Measurements from ENCODE around the gene HPS4.

DNA sequence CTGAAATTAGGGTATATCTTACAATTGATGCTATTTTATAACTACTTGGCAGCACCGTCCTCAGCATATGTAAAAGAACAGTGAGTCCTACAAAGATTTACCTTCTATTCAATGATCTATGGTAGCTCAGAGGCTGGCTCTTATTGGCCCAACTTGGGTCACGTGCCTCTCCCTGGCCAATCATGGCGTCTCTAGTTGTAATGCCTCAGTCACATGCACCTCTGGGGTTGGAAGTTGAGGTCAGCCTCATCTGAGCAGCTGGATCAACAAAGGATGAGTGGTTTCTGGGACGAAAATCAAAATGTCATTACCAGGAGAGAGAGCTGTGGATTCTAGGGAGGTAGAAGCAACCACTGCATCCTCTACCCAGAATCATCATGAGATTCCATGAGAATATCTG is 77.5 kb downstream of the HPS4 start:
- TF ChIP-seq, protein P1, sequence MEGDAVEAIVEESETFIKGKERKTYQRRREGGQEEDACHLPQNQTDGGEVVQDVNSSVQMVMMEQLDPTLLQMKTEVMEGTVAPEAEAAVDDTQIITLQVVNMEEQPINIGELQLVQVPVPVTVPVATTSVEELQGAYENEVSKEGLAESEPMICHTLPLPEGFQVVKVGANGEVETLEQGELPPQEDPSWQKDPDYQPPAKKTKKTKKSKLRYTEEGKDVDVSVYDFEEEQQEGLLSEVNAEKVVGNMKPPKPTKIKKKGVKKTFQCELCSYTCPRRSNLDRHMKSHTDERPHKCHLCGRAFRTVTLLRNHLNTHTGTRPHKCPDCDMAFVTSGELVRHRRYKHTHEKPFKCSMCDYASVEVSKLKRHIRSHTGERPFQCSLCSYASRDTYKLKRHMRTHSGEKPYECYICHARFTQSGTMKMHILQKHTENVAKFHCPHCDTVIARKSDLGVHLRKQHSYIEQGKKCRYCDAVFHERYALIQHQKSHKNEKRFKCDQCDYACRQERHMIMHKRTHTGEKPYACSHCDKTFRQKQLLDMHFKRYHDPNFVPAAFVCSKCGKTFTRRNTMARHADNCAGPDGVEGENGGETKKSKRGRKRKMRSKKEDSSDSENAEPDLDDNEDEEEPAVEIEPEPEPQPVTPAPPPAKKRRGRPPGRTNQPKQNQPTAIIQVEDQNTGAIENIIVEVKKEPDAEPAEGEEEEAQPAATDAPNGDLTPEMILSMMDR (IDR thresholded peaks at IDR 0.05): no peak
- TF ChIP-seq CREB1 (CRISPR knock-in tag; IDR thresholded peaks at IDR 0.05) (no peak), SP1 (CRISPR knock-in tag; conservative IDR thresholded peaks at IDR 0.05) (no peak), IRF2 (CRISPR knock-in tag; IDR thresholded peaks at IDR 0.05; ENCODE audit: borderline replicate concordance, low read depth) (no peak), TP53 (CRISPR knock-in tag; IDR thresholded peaks at IDR 0.05) (no peak)
- TF ChIP-seq, protein P2, sequence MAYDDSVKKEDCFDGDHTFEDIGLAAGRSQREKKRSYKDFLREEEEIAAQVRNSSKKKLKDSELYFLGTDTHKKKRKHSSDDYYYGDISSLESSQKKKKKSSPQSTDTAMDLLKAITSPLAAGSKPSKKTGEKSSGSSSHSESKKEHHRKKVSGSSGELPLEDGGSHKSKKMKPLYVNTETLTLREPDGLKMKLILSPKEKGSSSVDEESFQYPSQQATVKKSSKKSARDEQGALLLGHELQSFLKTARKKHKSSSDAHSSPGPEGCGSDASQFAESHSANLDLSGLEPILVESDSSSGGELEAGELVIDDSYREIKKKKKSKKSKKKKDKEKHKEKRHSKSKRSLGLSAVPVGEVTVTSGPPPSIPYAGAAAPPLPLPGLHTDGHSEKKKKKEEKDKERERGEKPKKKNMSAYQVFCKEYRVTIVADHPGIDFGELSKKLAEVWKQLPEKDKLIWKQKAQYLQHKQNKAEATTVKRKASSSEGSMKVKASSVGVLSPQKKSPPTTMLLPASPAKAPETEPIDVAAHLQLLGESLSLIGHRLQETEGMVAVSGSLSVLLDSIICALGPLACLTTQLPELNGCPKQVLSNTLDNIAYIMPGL (CRISPR knock-in tag; IDR thresholded peaks at IDR 0.05): no peak
- TF ChIP-seq, protein P3, sequence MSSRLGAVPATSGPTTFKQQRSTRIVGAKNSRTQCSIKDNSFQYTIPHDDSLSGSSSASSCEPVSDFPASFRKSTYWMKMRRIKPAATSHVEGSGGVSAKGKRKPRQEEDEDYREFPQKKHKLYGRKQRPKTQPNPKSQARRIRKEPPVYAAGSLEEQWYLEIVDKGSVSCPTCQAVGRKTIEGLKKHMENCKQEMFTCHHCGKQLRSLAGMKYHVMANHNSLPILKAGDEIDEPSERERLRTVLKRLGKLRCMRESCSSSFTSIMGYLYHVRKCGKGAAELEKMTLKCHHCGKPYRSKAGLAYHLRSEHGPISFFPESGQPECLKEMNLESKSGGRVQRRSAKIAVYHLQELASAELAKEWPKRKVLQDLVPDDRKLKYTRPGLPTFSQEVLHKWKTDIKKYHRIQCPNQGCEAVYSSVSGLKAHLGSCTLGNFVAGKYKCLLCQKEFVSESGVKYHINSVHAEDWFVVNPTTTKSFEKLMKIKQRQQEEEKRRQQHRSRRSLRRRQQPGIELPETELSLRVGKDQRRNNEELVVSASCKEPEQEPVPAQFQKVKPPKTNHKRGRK (CRISPR knock-in tag; IDR thresholded peaks at IDR 0.05; ENCODE audit: borderline replicate concordance): no peak
- TF ChIP-seq, protein P4, sequence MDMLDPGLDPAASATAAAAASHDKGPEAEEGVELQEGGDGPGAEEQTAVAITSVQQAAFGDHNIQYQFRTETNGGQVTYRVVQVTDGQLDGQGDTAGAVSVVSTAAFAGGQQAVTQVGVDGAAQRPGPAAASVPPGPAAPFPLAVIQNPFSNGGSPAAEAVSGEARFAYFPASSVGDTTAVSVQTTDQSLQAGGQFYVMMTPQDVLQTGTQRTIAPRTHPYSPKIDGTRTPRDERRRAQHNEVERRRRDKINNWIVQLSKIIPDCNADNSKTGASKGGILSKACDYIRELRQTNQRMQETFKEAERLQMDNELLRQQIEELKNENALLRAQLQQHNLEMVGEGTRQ (CRISPR knock-in tag; IDR thresholded peaks at IDR 0.05): peak; percentile 79

Measured in WTC11 (cell line).